HCT116 (cell line): ENCODE data around the gene MSI2. TPM values are rescaled to one million over a fixed set of nuclear protein-coding genes. Genes with fewer than 3 reads are reported as not detected.

Experiments used
- ATAC-seq: fragments of 200-7000 bp; cut with Tn5 transposase; 2 replicates; pipeline ENCODE4 v1.9.1; 2020; ENCODE audit warnings: mild to moderate bottlenecking, moderate library complexity
- BruUV-seq: library from RNA; stranded (reverse); fragments of 400-500 nt; replicated peaks from 2 replicates; lab custom pipeline; 2021; lab: Mats Ljungman, UMichigan
- CTCF ChIA-PET: fragments of 300-600 bp; sonication (Branson Sonifier 250); formaldehyde crosslinking; loops from one replicate; lab custom pipeline; 2021; ENCODE audit warnings: antibody characterized with exemption; lab: Charles Lee
- POLR2A ChIA-PET: fragments of 300-600, 350-600 bp; sonication (Branson Sonifier 250); formaldehyde crosslinking; loops from one replicate; lab custom pipeline; 2021; ENCODE audit warnings: antibody characterized with exemption; lab: Charles Lee
- RAD21 ChIA-PET, 2 experiments: fragments of 300-600 bp; sonication (Branson Sonifier 250); formaldehyde crosslinking; loops; one replicate each; lab custom pipeline; 2023; ENCODE audit warnings: low total read pairs in 2 of 2; ENCODE audit not compliant: uncharacterized antibody in 2 of 2, unreplicated experiment in 2 of 2, low non-redundant PET in 1 of 2; lab: Charles Lee
- DNase-seq: peaks from one replicate; pipeline ENCODE4 v3.0.0-alpha.2; 2010; ENCODE audit warnings: low read depth, low spot score
- H2AFZ ChIP-seq: fragments of 200-600 bp; shearing (Covaris generic), sonication (generic); 2 replicates; pipeline ENCODE4 v1.6.1; 2017; ENCODE audit warnings: low read depth, mixed run types, mixed read lengths, antibody characterized with exemption, low read length; ENCODE audit not compliant: poor library complexity, severe bottlenecking
- H3K27ac ChIP-seq: 2 replicates; pipeline ENCODE4 v1.5.1; 2012; ENCODE audit warnings: low read depth, low read length
- H3K27me3 ChIP-seq: fragments of 200-600 bp; sonication (generic); 2 replicates; pipeline ENCODE4 v1.6.1; 2016; ENCODE audit warnings: mixed run types, low read length, mixed read lengths; ENCODE audit not compliant: insufficient read depth
- H3K36me3 ChIP-seq, 2 experiments: fragments of 200-500 bp in 1 of 2; fragments of 200-600 bp in 1 of 2; sonication (Bioruptor generic) in 1 of 2; sonication (generic) in 1 of 2; 2 replicates each; pipeline versions ENCODE4 v1.5.1 to v1.6.1; 2014 to 2016; ENCODE audit warnings: low read length in 2 of 2, inconsistent platforms in 1 of 2, mixed read lengths in 1 of 2, mixed run types in 1 of 2; ENCODE audit not compliant: insufficient read depth in 2 of 2, control insufficient read depth in 1 of 2
- H3K4me1 ChIP-seq, 2 experiments: fragments of 200-600 bp in 1 of 2; sonication (generic) in 1 of 2; 2 replicates each; pipeline versions ENCODE4 v1.5.1 to v1.6.1; 2012 to 2017; ENCODE audit warnings: low read length in 2 of 2, inconsistent platforms in 1 of 2, mild to moderate bottlenecking in 1 of 2, mixed read lengths in 1 of 2, mixed run types in 1 of 2, moderate library complexity in 1 of 2; ENCODE audit not compliant: insufficient read depth in 2 of 2, control insufficient read depth in 1 of 2
- H3K4me2 ChIP-seq: fragments of 200-600 bp; sonication (generic); 2 replicates; pipeline ENCODE4 v1.6.1; 2017; ENCODE audit warnings: mixed run types, low read length, mixed read lengths
- H3K4me3 ChIP-seq, 2 experiments: fragments of 200-600 bp in 1 of 2; sonication (generic) in 1 of 2; replicated peaks in 1 of 2; 2 replicates each; pipeline ENCODE4 v1.5.1; 2011 to 2016; ENCODE audit warnings: low read length in 2 of 2, control low read depth in 1 of 2, low read depth in 1 of 2, mild to moderate bottlenecking in 1 of 2, mixed read lengths in 1 of 2, mixed run types in 1 of 2
- H3K79me2 ChIP-seq: fragments of 200-600 bp; sonication (generic); 2 replicates; pipeline ENCODE4 v1.6.1; 2017; ENCODE audit warnings: mild to moderate bottlenecking, mixed run types, low read length, moderate library complexity, mixed read lengths; ENCODE audit not compliant: insufficient read depth
- H3K9ac ChIP-seq: fragments of 200-600 bp; sonication (generic); 2 replicates; pipeline ENCODE4 v1.6.1; 2016; ENCODE audit warnings: low read length, mixed read lengths
- H3K9me2 ChIP-seq: fragments of 200-600 bp; sonication (generic), shearing (Covaris generic); 2 replicates; pipeline ENCODE4 v1.6.1; 2017; ENCODE audit warnings: mixed run types, mild to moderate bottlenecking, moderate library complexity; ENCODE audit not compliant: insufficient read depth
- H3K9me3 ChIP-seq, 2 experiments: fragments of 200-500 bp in 1 of 2; fragments of 200-600 bp in 1 of 2; sonication (Bioruptor generic) in 1 of 2; sonication (generic) in 1 of 2; 2 replicates each; pipeline ENCODE4 v1.6.1; 2014 to 2017; ENCODE audit warnings: low read length in 2 of 2, mixed read lengths in 2 of 2, inconsistent platforms in 1 of 2, low read depth in 1 of 2, mild to moderate bottlenecking in 1 of 2, mixed run types in 1 of 2, moderate library complexity in 1 of 2; ENCODE audit not compliant: control insufficient read depth in 1 of 2, insufficient read depth in 1 of 2
- H4K20me1 ChIP-seq: fragments of 200-600 bp; sonication (generic), shearing (Covaris generic); 2 replicates; pipeline ENCODE4 v1.6.1; 2017; ENCODE audit warnings: mixed run types, mild to moderate bottlenecking, moderate library complexity; ENCODE audit not compliant: insufficient read depth
- CEBPB ChIP-seq: IDR thresholded peaks from 2 replicates; pipeline ENCODE4 v1.6.1; 2012; ENCODE audit warnings: low read depth
- EGR1 ChIP-seq: IDR thresholded peaks from 2 replicates; pipeline ENCODE4 v1.6.1; 2012; ENCODE audit warnings: low read depth
- ELF1 ChIP-seq: IDR thresholded peaks from 2 replicates; pipeline ENCODE4 v1.6.1; 2012; ENCODE audit warnings: low read depth, borderline replicate concordance
- EZH2 ChIP-seq: fragments of 200-600 bp; sonication (generic); IDR thresholded peaks from 2 replicates; pipeline ENCODE4 v1.6.1; 2017; ENCODE audit warnings: antibody characterized with exemption, mixed run types
- EZH2phosphoT487 ChIP-seq: fragments of 200-600 bp; IDR thresholded peaks from 2 replicates; pipeline ENCODE4 v1.6.1; 2018; ENCODE audit warnings: antibody characterized with exemption, borderline replicate concordance
- FOSL1 ChIP-seq: IDR thresholded peaks from 2 replicates; pipeline ENCODE4 v1.6.1; 2012; ENCODE audit warnings: low read depth
- POLR2A ChIP-seq: IDR thresholded peaks from 2 replicates; pipeline ENCODE4 v1.7.0; 2011; ENCODE audit warnings: borderline replicate concordance; ENCODE audit not compliant: insufficient read depth, insufficient read length; ENCODE audit errors: extremely low read depth
- SIN3A ChIP-seq: IDR thresholded peaks from 2 replicates; pipeline ENCODE4 v1.6.1; 2012; ENCODE audit warnings: low read depth
- SP1 ChIP-seq: IDR thresholded peaks from 2 replicates; pipeline ENCODE4 v1.6.1; 2012; ENCODE audit warnings: low read depth
- ZNF274 ChIP-seq: fragments of 200-500 bp; sonication (Bioruptor generic); IDR thresholded peaks from 2 replicates; pipeline ENCODE4 v1.6.1; 2014; ENCODE audit warnings: mild to moderate bottlenecking, low read depth, low read length, inconsistent platforms
- intact Hi-C: fragments of 100-400 bp; cut with micrococcal nuclease; formaldehyde crosslinking; loops from 2 replicates; pipeline ENCODE4 v1.10.0; 2022
- total RNA-seq: library from RNA; stranded (reverse); gene quantifications from one replicate; pipeline ENCODE4 v1.2.1, GENCODE V29; 2021; ENCODE audit not compliant: unreplicated experiment
- TF ChIP-seq, protein P1 (sequence below): IDR thresholded peaks from 2 replicates; pipeline ENCODE4 v1.6.1; 2012; ENCODE audit warnings: low read depth
- TF ChIP-seq, protein P2 (sequence below): IDR thresholded peaks from 2 replicates; pipeline ENCODE4 v1.6.1; 2011; ENCODE audit warnings: mild to moderate bottlenecking, low read length, moderate library complexity; ENCODE audit not compliant: insufficient replicate concordance; ENCODE audit errors: extremely low read depth

Gene MSI2
- total RNA-seq, 1 experiment from 2014 or later: 137 TPM

DNA sequence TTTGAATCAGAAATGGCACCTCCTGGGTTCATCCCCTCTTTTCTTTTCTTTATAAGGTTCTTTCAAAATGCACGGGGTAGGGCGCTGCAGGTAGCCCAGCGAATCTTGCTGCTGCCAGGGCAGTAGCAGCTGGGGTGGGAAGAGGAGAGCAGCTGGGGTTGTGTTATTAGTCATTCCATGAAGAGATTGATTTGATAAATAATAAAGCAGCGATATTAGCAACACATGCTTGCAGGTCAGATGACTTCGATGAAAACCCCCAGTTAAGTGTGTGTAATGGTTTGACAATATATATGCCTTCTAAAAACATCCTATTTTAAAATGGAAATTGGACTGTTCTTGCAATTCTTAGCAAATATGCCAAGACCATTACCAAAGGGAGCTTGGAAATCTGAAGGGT lies 288.1 kb downstream of the MSI2 start:
- ChIA-PET CTCF (interaction anchor here (1.4 kb wide), 1 partner anchor 301 kb away, joined by 5 read pairs; no protein-coding TSS in a partner anchor), POLR2A (no interaction called here), RAD21 (no interaction called here)
- Histone ChIP-seq H3K27ac (no peak overlapping the region), H3K4me2 (no peak overlapping the region), H3K4me3 (no peak overlapping the region), H3K36me3 (no peaks in the 10 kb centered on the region), H3K9me2 (no peaks in the 10 kb centered on the region), H3K79me2 (no peaks in the 10 kb centered on the region), H3K9me3 (no peaks in the 10 kb centered on the region), H3K27me3 (no peaks in the 10 kb centered on the region), H3K9ac (no peak overlapping the region), H4K20me1 (no peaks in the 10 kb centered on the region), H3K4me1 (peaks cover 14 to 15% of the 10 kb centered on the region in 2 experiments), H2AFZ (no peak overlapping the region)
- ATAC-seq: no peak
- no TSS peak for BruUV-seq
- intact Hi-C loops: no loop called here
- DNase-seq: no peak
- TF ChIP-seq SIN3A (no peak), POLR2A (no peak), EGR1 (no peak)

DNA sequence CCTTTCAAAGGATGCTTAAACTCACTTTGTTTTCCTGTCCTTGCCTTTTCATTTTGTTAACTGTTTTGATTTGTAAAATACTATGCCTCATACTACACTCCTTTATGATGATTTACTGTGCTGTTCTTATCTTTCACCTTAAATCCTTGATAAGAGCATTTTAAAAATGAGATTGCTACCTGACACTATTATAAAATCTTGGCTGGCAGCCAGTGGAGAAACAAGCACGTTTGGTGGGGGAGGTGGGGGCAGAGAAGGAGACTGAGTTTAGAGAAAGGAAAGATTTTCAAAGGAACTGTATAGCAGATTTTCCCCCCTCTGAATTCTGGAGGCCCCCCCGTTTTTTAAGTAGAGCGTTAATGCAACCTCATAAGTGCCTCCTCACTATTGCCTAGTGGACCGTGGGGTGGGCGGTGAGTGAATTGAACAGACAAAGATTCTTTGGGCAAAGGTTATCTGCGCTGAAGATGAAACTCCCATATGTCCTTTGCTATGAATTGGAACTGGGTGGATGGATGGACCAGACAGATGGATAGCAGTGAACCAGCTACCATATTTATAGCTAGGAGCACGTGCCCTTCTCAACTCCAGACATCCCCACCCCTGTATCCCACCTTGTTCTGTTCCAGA lies 288.6 kb downstream of the MSI2 start:
- H4K20me1 ChIP-seq: no peaks in the 10 kb centered on the region
- H3K79me2 ChIP-seq: no peaks in the 10 kb centered on the region
- no peaks in the 10 kb centered on the region for H3K36me3 ChIP-seq
- peaks cover 14 to 15% of the 10 kb centered on the region in 2 experiments for H3K4me1 ChIP-seq
- intact Hi-C loops: no loop called here
- ATAC-seq: no peak
- H3K9ac ChIP-seq: no peak overlapping the region
- H2AFZ ChIP-seq: no peak overlapping the region
- DNase-seq: no peak
- no peak overlapping the region for H3K4me2 ChIP-seq
- BruUV-seq: no TSS peak
- RAD21 ChIA-PET: no interaction called here
- no peak overlapping the region for H3K27ac ChIP-seq
- no peaks in the 10 kb centered on the region for H3K9me2 ChIP-seq
- CTCF ChIA-PET: no interaction called here
- no peaks in the 10 kb centered on the region for H3K9me3 ChIP-seq
- POLR2A ChIA-PET: no interaction called here
- H3K4me3 ChIP-seq: no peak overlapping the region
- no peaks in the 10 kb centered on the region for H3K27me3 ChIP-seq
- TF ChIP-seq ZNF274 (no peak), SIN3A (no peak), ELF1 (no peak), EZH2phosphoT487 (no peak), EZH2 (no peak), EGR1 (no peak), CEBPB (no peak), FOSL1 (no peak), SP1 (no peak), POLR2A (no peak)
- TF ChIP-seq, protein P1, sequence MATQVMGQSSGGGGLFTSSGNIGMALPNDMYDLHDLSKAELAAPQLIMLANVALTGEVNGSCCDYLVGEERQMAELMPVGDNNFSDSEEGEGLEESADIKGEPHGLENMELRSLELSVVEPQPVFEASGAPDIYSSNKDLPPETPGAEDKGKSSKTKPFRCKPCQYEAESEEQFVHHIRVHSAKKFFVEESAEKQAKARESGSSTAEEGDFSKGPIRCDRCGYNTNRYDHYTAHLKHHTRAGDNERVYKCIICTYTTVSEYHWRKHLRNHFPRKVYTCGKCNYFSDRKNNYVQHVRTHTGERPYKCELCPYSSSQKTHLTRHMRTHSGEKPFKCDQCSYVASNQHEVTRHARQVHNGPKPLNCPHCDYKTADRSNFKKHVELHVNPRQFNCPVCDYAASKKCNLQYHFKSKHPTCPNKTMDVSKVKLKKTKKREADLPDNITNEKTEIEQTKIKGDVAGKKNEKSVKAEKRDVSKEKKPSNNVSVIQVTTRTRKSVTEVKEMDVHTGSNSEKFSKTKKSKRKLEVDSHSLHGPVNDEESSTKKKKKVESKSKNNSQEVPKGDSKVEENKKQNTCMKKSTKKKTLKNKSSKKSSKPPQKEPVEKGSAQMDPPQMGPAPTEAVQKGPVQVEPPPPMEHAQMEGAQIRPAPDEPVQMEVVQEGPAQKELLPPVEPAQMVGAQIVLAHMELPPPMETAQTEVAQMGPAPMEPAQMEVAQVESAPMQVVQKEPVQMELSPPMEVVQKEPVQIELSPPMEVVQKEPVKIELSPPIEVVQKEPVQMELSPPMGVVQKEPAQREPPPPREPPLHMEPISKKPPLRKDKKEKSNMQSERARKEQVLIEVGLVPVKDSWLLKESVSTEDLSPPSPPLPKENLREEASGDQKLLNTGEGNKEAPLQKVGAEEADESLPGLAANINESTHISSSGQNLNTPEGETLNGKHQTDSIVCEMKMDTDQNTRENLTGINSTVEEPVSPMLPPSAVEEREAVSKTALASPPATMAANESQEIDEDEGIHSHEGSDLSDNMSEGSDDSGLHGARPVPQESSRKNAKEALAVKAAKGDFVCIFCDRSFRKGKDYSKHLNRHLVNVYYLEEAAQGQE: no peak
- TF ChIP-seq, protein P2, sequence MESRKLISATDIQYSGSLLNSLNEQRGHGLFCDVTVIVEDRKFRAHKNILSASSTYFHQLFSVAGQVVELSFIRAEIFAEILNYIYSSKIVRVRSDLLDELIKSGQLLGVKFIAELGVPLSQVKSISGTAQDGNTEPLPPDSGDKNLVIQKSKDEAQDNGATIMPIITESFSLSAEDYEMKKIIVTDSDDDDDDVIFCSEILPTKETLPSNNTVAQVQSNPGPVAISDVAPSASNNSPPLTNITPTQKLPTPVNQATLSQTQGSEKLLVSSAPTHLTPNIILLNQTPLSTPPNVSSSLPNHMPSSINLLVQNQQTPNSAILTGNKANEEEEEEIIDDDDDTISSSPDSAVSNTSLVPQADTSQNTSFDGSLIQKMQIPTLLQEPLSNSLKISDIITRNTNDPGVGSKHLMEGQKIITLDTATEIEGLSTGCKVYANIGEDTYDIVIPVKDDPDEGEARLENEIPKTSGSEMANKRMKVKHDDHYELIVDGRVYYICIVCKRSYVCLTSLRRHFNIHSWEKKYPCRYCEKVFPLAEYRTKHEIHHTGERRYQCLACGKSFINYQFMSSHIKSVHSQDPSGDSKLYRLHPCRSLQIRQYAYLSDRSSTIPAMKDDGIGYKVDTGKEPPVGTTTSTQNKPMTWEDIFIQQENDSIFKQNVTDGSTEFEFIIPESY: no peak
